SKM-1 treated with dmso at 0.1 percent for 144 hours (cell line): ENCODE results near the gene B3GALT4.

ENCODE experiments used
- DNase-seq: peaks from one replicate; lab custom pipeline; 2025; ENCODE audit not compliant: unreplicated experiment; lab: John Stamatoyannopoulos, UW

B3GALT4 gene

GRCh38 chr6:33288921-33289783 lies 12.2 kb downstream of the B3GALT4 start, which contains the start of the genes PFDN6 and WDR46:
Gene PFDN6 (plus strand): TSS chr6:33289601. CDS start chr6:33289857, 256 bp downstream.
Gene WDR46 (minus strand): TSS chr6:33289239. CDS start chr6:33289170, 69 bp downstream.
- DNase-seq, result peak; percentile 94

GRCh38 chr6:33289784-33290315 lies 12.9 kb downstream of the B3GALT4 start:
- DNase-seq, result no peak

GRCh38 chr6:33290459-33290858 lies 13.5 kb downstream of the B3GALT4 start:
- DNase-seq, result no peak

GRCh38 chr6:33292996-33293682 lies 16.2 kb downstream of the B3GALT4 start:
- no peak for DNase-seq

- DNase-seq, result no peak
These were observed 17.3 kb downstream of the B3GALT4 start for GRCh38 chr6:33294086-33294823.

- no peak for DNase-seq
These were observed 18.9 kb downstream of the B3GALT4 start for GRCh38 chr6:33295621-33296369.

GRCh38 chr6:33296797-33297405 lies 20.0 kb downstream of the B3GALT4 start:
- DNase-seq, result no peak

- DNase-seq, result no peak
These were observed 20.6 kb downstream of the B3GALT4 start for GRCh38 chr6:33297406-33297955.

- DNase-seq, result peak; percentile 58
These were observed 21.2 kb downstream of the B3GALT4 start for GRCh38 chr6:33297956-33298772.

- DNase-seq, result peak; percentile 76
These were observed 21.9 kb downstream of the B3GALT4 start, which contains the start of gene RGL2 for GRCh38 chr6:33298773-33299236. Gene RGL2 (minus strand): TSS chr6:33298942. CDS start chr6:33298610, 332 bp downstream.

- peak; percentile 82 for DNase-seq
These were observed 22.5 kb downstream of the B3GALT4 start for GRCh38 chr6:33299237-33299944.

- DNase-seq, result no peak
These were observed 25.0 kb downstream of the B3GALT4 start for GRCh38 chr6:33301877-33302276.

GRCh38 chr6:33304216-33304615 lies 27.3 kb downstream of the B3GALT4 start:
- DNase-seq, result no peak

GRCh38 chr6:33305052-33305451 lies 28.1 kb downstream of the B3GALT4 start:
- DNase-seq, result no peak

GRCh38 chr6:33306356-33306755 lies 29.4 kb downstream of the B3GALT4 start:
- no peak for DNase-seq

- DNase-seq, result no peak
These were observed 35.6 kb downstream of the B3GALT4 start for GRCh38 chr6:33312361-33313104.

GRCh38 chr6:33313105-33313708 lies 36.3 kb downstream of the B3GALT4 start:
- DNase-seq, result peak; percentile 42
